Skeletal muscle tissue (tissue), 4 donors: ENCODE data around the gene PSMA1. TPM values are rescaled to one million over a fixed set of nuclear protein-coding genes. Genes with fewer than 3 reads are reported as not detected.
A peak's percentile ranks its signal among the peaks of the same experiment; 100 is the strongest.
"Not testable (repeated sequence)": the region's sequence is repeated elsewhere in the genome, so short reads cannot be mapped to it uniquely, and the experiment has no call there.

Source experiments
- H3K27ac ChIP-seq: one replicate; pipeline ENCODE4 v1.7.0; 2013; ENCODE audit warnings: mild to moderate bottlenecking, low read depth, low read length, inconsistent platforms
- H3K27me3 ChIP-seq, 3 donors: one replicate each; pipeline ENCODE4 v1.7.0; 2013; ENCODE audit warnings: low read length in 3 of 3; ENCODE audit not compliant: control insufficient read depth in 3 of 3, insufficient read depth in 3 of 3
- H3K36me3 ChIP-seq, 3 donors: one replicate each; pipeline ENCODE4 v1.7.0; 2013; ENCODE audit warnings: low read length in 3 of 3; ENCODE audit not compliant: control insufficient read depth in 3 of 3, insufficient read depth in 3 of 3
- H3K4me1 ChIP-seq, 3 donors: one replicate each; pipeline ENCODE4 v1.7.0; 2013; ENCODE audit warnings: low read length in 3 of 3, mild to moderate bottlenecking in 3 of 3; ENCODE audit not compliant: control insufficient read depth in 3 of 3, insufficient read depth in 3 of 3
- H3K4me3 ChIP-seq, 3 donors: one replicate each; pipeline ENCODE4 v1.7.0; 2013; ENCODE audit warnings: low read length in 3 of 3
- H3K9ac ChIP-seq, 3 donors: one replicate each; pipeline ENCODE4 v1.7.0; 2013; ENCODE audit warnings: low read length in 3 of 3, mild to moderate bottlenecking in 3 of 3, moderate library complexity in 2 of 3, low read depth in 1 of 3
- H3K9me3 ChIP-seq, 3 donors: one replicate each; pipeline ENCODE4 v1.7.0; 2013; ENCODE audit warnings: low read length in 3 of 3; ENCODE audit not compliant: control insufficient read depth in 3 of 3
- total RNA-seq: library from RNA; depleted of rRNA; stranded (reverse); fragments of >200 nt; gene quantifications from one replicate; pipeline ENCODE4 v1.2.3, GENCODE V29; 2014
- donor health status: Osteomylitis.

The PSMA1 gene
- total RNA-seq, 1 donor from 2014 or later = 160 TPM

- not testable (repeated sequence) for H3K4me3 ChIP-seq, H3K4me1 ChIP-seq, H3K9ac ChIP-seq, H3K27me3 ChIP-seq, H3K36me3 ChIP-seq, H3K9me3 ChIP-seq, H3K27ac ChIP-seq
Observed at GRCh38 chr11:14535166-14535565, 15.0 kb upstream of the PSMA1 start.

- H3K9me3 ChIP-seq = no peaks in the 10 kb centered on the region
- no peak overlapping the region for H3K27ac ChIP-seq
- H3K27me3 ChIP-seq = no peaks in the 10 kb centered on the region
- H3K4me1 ChIP-seq = no peaks in the 10 kb centered on the region
- H3K4me3 ChIP-seq = no peak overlapping the region
- H3K36me3 ChIP-seq = no peaks in the 10 kb centered on the region
- H3K9ac ChIP-seq = no peak overlapping the region
Observed at GRCh38 chr11:14529951-14530350, 9.8 kb upstream of the PSMA1 start.

- Histone ChIP-seq H3K9ac (no peak overlapping the region), H3K4me3 (no peak overlapping the region), H3K4me1 (no peaks in the 10 kb centered on the region), H3K9me3 (no peaks in the 10 kb centered on the region), H3K36me3 (no peaks in the 10 kb centered on the region), H3K27me3 (no peaks in the 10 kb centered on the region), H3K27ac (no peak overlapping the region)
Observed at GRCh38 chr11:14529321-14529720, 9.1 kb upstream of the PSMA1 start.

- no peak overlapping the region for H3K4me3 ChIP-seq
- H3K9ac ChIP-seq = no peak overlapping the region
- H3K36me3 ChIP-seq = peaks cover 3 to 7% (median 4%) of the 10 kb centered on the region in 3 donors
- H3K9me3 ChIP-seq = no peaks in the 10 kb centered on the region
- H3K27me3 ChIP-seq = no peaks in the 10 kb centered on the region
- H3K4me1 ChIP-seq = peaks cover 8 to 17% (median 17%) of the 10 kb centered on the region in 3 donors
- no peak overlapping the region for H3K27ac ChIP-seq
Observed at GRCh38 chr11:14522801-14523200, 2.6 kb upstream of the PSMA1 start.

- Histone ChIP-seq H3K4me1 (peaks cover 8 to 17% (median 17%) of the 10 kb centered on the region in 3 donors), H3K27me3 (no peaks in the 10 kb centered on the region), H3K27ac (no peak overlapping the region), H3K36me3 (peaks cover 3 to 12% (median 9%) of the 10 kb centered on the region in 3 donors), H3K9me3 (no peaks in the 10 kb centered on the region), H3K4me3 (no peak overlapping the region), H3K9ac (no peak overlapping the region)
Observed at GRCh38 chr11:14522245-14522644, 2.1 kb upstream of the PSMA1 start.

- H3K4me3 ChIP-seq = peak overlapping the region; percentile 80 to 99 (median 95)
- H3K27me3 ChIP-seq = no peaks in the 10 kb centered on the region
- peaks cover 8 to 17% (median 17%) of the 10 kb centered on the region in 3 donors for H3K4me1 ChIP-seq
- peak overlapping the region; percentile 92 to 100 (median 98) for H3K9ac ChIP-seq
- H3K36me3 ChIP-seq = peaks cover 3 to 23% (median 14%) of the 10 kb centered on the region in 3 donors
- H3K9me3 ChIP-seq = no peaks in the 10 kb centered on the region
- peak overlapping the region; percentile 91 for H3K27ac ChIP-seq
Observed at GRCh38 chr11:14520747-14521151, 563 bp upstream of the PSMA1 start.

GRCh38 chr11:14519597-14519916 is 629 bp downstream of the PSMA1 start:
- Histone ChIP-seq H3K9ac (peak overlapping the region; percentile 92 to 100 (median 98)), H3K36me3 (peaks cover 3 to 31% (median 21%) of the 10 kb centered on the region in 3 donors), H3K27me3 (no peaks in the 10 kb centered on the region), H3K27ac (peak overlapping the region; percentile 91), H3K4me1 (peaks cover 8 to 17% (median 17%) of the 10 kb centered on the region in 3 donors), H3K4me3 (peak overlapping the region; percentile 80 to 99 (median 95)), H3K9me3 (no peaks in the 10 kb centered on the region)

GRCh38 chr11:14518820-14519219 is 1.4 kb downstream of the PSMA1 start:
- H3K27me3 ChIP-seq = no peaks in the 10 kb centered on the region
- H3K4me1 ChIP-seq = peaks cover 8 to 17% (median 17%) of the 10 kb centered on the region in 3 donors
- H3K27ac ChIP-seq = peak overlapping the region; percentile 91

GRCh38 chr11:14513800-14514199 is 6.4 kb downstream of the PSMA1 start:
- no peak overlapping the region for H3K9ac ChIP-seq
- H3K36me3 ChIP-seq = peaks cover 26 to 69% (median 67%) of the 10 kb centered on the region in 3 donors

More at GRCh38 chr11:14518820-14519219, 1.4 kb downstream of the PSMA1 start:
- Histone ChIP-seq H3K9ac (peak overlapping the region; percentile 92 to 100 (median 98)), H3K36me3 (peaks cover 3 to 33% (median 29%) of the 10 kb centered on the region in 3 donors), H3K9me3 (no peaks in the 10 kb centered on the region), H3K4me3 (peak overlapping the region; percentile 80 to 99 (median 95))

GRCh38 chr11:14506532-14506931 is 13.7 kb downstream of the PSMA1 start:
- H3K36me3 ChIP-seq = peaks cover 33 to 68% (median 58%) of the 10 kb centered on the region in 3 donors
- no peak overlapping the region for H3K27ac ChIP-seq
- H3K4me1 ChIP-seq = no peaks in the 10 kb centered on the region
- no peaks in the 10 kb centered on the region for H3K27me3 ChIP-seq
- H3K4me3 ChIP-seq = no peak overlapping the region
- H3K9me3 ChIP-seq = no peaks in the 10 kb centered on the region
- no peak overlapping the region for H3K9ac ChIP-seq

More at GRCh38 chr11:14513800-14514199, 6.4 kb downstream of the PSMA1 start:
- Histone ChIP-seq H3K27me3 (no peaks in the 10 kb centered on the region), H3K4me1 (peaks cover 5 to 7% (median 6%) of the 10 kb centered on the region in 3 donors), H3K9me3 (no peaks in the 10 kb centered on the region), H3K4me3 (no peak overlapping the region), H3K27ac (no peak overlapping the region)
